SK-N-SH treated with all-trans-retinoic acid at 6 μM for 48 hours (cell line): ENCODE results near the gene CD101.

ENCODE experiments used
- ZC3H10 ChIP-seq: fragments of 250-450 bp; sonication (Bioruptor Pico); IDR thresholded peaks from 2 replicates; pipeline ENCODE4 v1.5.1; 2021; ENCODE audit warnings: mild to moderate bottlenecking, moderate library complexity
- ZNF70 ChIP-seq: fragments of 450-650 bp; formaldehyde crosslinking; IDR thresholded peaks from 2 replicates; pipeline ENCODE4 v1.5.0; 2020; ENCODE audit warnings: mild to moderate bottlenecking, moderate library complexity

DNA sequence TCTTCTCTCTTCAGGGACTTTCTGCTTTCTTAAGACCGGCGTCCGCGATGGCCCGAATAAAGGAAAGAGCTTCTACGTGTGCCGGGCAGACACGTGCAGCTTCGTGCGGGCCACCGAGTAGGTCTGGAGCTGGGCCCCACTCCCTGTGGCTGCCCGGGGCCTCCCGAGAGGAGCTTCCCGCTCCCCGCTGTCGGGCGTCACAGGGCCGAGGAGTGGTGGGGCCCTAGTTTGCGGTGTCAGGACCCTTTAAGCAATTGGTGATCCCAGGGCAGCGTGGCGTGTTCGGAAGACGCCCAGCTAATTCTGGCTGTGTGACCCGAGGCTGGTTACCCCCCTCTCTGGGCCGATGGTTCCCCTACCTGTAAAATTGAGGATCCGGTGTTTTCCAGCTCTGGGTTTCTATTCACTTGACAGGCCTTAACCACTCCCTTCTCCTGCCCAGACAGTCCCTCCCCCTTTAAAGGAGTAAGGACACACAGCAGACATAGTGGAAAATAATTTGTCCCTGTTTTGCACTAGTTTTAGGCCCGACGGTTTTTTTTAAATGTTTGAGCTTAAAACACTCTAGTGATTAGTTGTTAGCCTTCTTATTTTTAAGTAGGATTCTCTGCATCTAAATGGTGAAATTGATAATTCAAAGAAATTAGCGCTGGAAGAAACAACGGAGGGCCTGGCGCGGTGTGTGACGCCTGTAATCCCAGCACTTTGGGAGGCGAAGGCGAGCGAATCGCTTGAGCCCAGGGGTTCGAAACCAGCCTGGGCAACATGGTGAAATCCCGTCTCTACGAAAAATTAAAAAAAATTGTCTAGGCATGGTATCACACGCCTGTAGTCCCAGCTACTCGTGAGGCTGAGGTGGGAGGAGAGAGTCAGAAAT, 59.1 kb downstream of the CD101 start:
- no peak for TF ChIP-seq ZC3H10 (CRISPR knock-in tag)
- TF ChIP-seq ZNF70 (CRISPR knock-in tag): no peak
